Mesenchymal stem cell (in vitro differentiated cells and primary cell): ENCODE results near the gene FSIP2.

Experiments
- DNase-seq: peaks from one replicate; pipeline ENCODE4 v3.0.0-alpha.2; 2013
- H2AFZ ChIP-seq: one replicate; pipeline ENCODE4 v1.6.1; 2013; ENCODE audit warnings: low read depth, mild to moderate bottlenecking, control low read depth, inconsistent platforms, low read length, moderate library complexity
- H2AK5ac ChIP-seq: 2 replicates; pipeline ENCODE4 v1.6.1; 2013; ENCODE audit warnings: low read length, moderate library complexity, mild to moderate bottlenecking, inconsistent platforms; ENCODE audit not compliant: severe bottlenecking
- H2BK120ac ChIP-seq: one replicate; pipeline ENCODE4 v1.6.1; 2013; ENCODE audit warnings: low read depth, mild to moderate bottlenecking, inconsistent platforms, low read length, moderate library complexity
- H2BK12ac ChIP-seq, 2 experiments: one replicate each; pipeline ENCODE4 v1.6.1; 2013; ENCODE audit warnings: inconsistent platforms in 2 of 2, low read length in 2 of 2, mild to moderate bottlenecking in 2 of 2, moderate library complexity in 2 of 2, control low read depth in 1 of 2
- H2BK15ac ChIP-seq: one replicate; pipeline ENCODE4 v1.6.1; 2013; ENCODE audit warnings: mild to moderate bottlenecking, low read depth, inconsistent platforms; ENCODE audit not compliant: poor library complexity, severe bottlenecking
- H2BK5ac ChIP-seq: 2 replicates; pipeline ENCODE4 v1.6.1; 2013; ENCODE audit warnings: low read depth, mild to moderate bottlenecking, low read length, control low read depth, inconsistent platforms; ENCODE audit not compliant: poor library complexity, severe bottlenecking
- H3K14ac ChIP-seq, 2 experiments: one replicate each; pipeline ENCODE4 v1.6.1; 2013; ENCODE audit warnings: inconsistent platforms in 2 of 2, low read length in 2 of 2, control low read depth in 1 of 2, mild to moderate bottlenecking in 1 of 2, moderate library complexity in 1 of 2
- H3K18ac ChIP-seq, 2 experiments: one replicate each; pipeline ENCODE4 v1.6.1; 2013; ENCODE audit warnings: inconsistent platforms in 2 of 2, low read length in 2 of 2, control low read depth in 1 of 2, low read depth in 1 of 2, mild to moderate bottlenecking in 1 of 2
- H3K23ac ChIP-seq, 2 experiments: one replicate each; pipeline ENCODE4 v1.6.1; 2013; ENCODE audit warnings: inconsistent platforms in 2 of 2, low read length in 2 of 2, mild to moderate bottlenecking in 2 of 2, moderate library complexity in 2 of 2, control low read depth in 1 of 2
- H3K27ac ChIP-seq: 2 replicates; pipeline ENCODE4 v1.5.1; 2013; ENCODE audit warnings: mild to moderate bottlenecking, moderate library complexity, low read length, control low read depth, inconsistent platforms; ENCODE audit not compliant: poor library complexity, severe bottlenecking
- H3K27me3 ChIP-seq, 2 experiments: 2 replicates each; pipeline versions ENCODE4 v1.6.1 to v1.7.0; 2013; ENCODE audit warnings: low read length in 2 of 2, mild to moderate bottlenecking in 2 of 2, moderate library complexity in 2 of 2, control low read depth in 1 of 2, inconsistent platforms in 1 of 2; ENCODE audit not compliant: control insufficient read depth in 1 of 2, insufficient read depth in 1 of 2
- H3K36me3 ChIP-seq, 2 experiments: 2 replicates each; pipeline versions ENCODE4 v1.6.1 to v1.7.0; 2013; ENCODE audit warnings: low read length in 2 of 2, control low read depth in 1 of 2, inconsistent platforms in 1 of 2, low read depth in 1 of 2, mild to moderate bottlenecking in 1 of 2; ENCODE audit not compliant: insufficient read depth in 2 of 2, control insufficient read depth in 1 of 2
- H3K4ac ChIP-seq, 2 experiments: one replicate each; pipeline ENCODE4 v1.6.1; 2013; ENCODE audit warnings: inconsistent platforms in 2 of 2, low read length in 2 of 2, mild to moderate bottlenecking in 2 of 2, moderate library complexity in 2 of 2, control low read depth in 1 of 2, low read depth in 1 of 2
- H3K4me1 ChIP-seq: 2 replicates; pipeline ENCODE4 v1.6.1; 2013; ENCODE audit warnings: low read depth, low read length, control low read depth; ENCODE audit not compliant: control insufficient read depth, insufficient read depth
- H3K4me2 ChIP-seq: 2 replicates; pipeline ENCODE4 v1.6.1; 2013; ENCODE audit warnings: low read length, mild to moderate bottlenecking, inconsistent platforms; ENCODE audit not compliant: poor library complexity, severe bottlenecking
- H3K4me3 ChIP-seq, 2 experiments: 2 replicates each; pipeline versions ENCODE4 v1.5.1 to v1.7.0; 2013; ENCODE audit warnings: low read length in 2 of 2, mild to moderate bottlenecking in 2 of 2, control low read depth in 1 of 2, low read depth in 1 of 2; ENCODE audit not compliant: insufficient read depth in 1 of 2
- H3K79me1 ChIP-seq: replicated peaks from 2 replicates; pipeline ENCODE4 v1.6.1; 2013; ENCODE audit warnings: mild to moderate bottlenecking, control low read depth, low read length, inconsistent platforms; ENCODE audit not compliant: poor library complexity, severe bottlenecking
- H3K9ac ChIP-seq: 2 replicates; pipeline ENCODE4 v1.7.0; 2013; ENCODE audit warnings: mild to moderate bottlenecking, low read length, moderate library complexity
- H3K9me3 ChIP-seq: 2 replicates; pipeline ENCODE4 v1.7.0; 2013; ENCODE audit warnings: mild to moderate bottlenecking, low read length; ENCODE audit not compliant: control insufficient read depth
- H4K8ac ChIP-seq: one replicate; pipeline ENCODE4 v1.6.1; 2013; ENCODE audit warnings: inconsistent platforms, mild to moderate bottlenecking, low read length, moderate library complexity
- H4K91ac ChIP-seq: one replicate; pipeline ENCODE4 v1.6.1; 2013; ENCODE audit warnings: mild to moderate bottlenecking, low read length, inconsistent platforms
- WGBS: methylation state at CpG from one replicate; pipeline ENCODE4 v1.1.7; 2013; ENCODE audit warnings: mixed read lengths; 5-methylcytosine and 5-hydroxymethylcytosine counted together

FSIP2 gene

GRCh38 chr2:185771396-185771795, 32.8 kb downstream of the FSIP2 start:
- no peak overlapping the region for H2BK120ac ChIP-seq
- H3K18ac ChIP-seq = no peak overlapping the region
- H3K36me3 ChIP-seq = peaks cover 0 to 14% of the 10 kb centered on the region in 2 experiments
- no peak overlapping the region for H3K4me2 ChIP-seq
- H4K91ac ChIP-seq = no peak overlapping the region
- no peaks in the 10 kb centered on the region for H3K27me3 ChIP-seq
- no peak overlapping the region for H4K8ac ChIP-seq
- H2AK5ac ChIP-seq = no peak overlapping the region
- H3K14ac ChIP-seq = no peak overlapping the region
- H2BK12ac ChIP-seq = no peak overlapping the region
- H3K79me1 ChIP-seq = no peaks in the 10 kb centered on the region
- H3K27ac ChIP-seq = no peak overlapping the region
- no peak overlapping the region for H3K4ac ChIP-seq
- H3K4me1 ChIP-seq = no peaks in the 10 kb centered on the region
- no peak overlapping the region for H2AFZ ChIP-seq
- H3K9me3 ChIP-seq = peaks cover 51% of the 10 kb centered on the region
- no peak overlapping the region for H2BK15ac ChIP-seq
- H3K23ac ChIP-seq = no peak overlapping the region
- H2BK5ac ChIP-seq = no peak overlapping the region
- no peak for DNase-seq
- no peak overlapping the region for H3K4me3 ChIP-seq
- no peak overlapping the region for H3K9ac ChIP-seq

- WGBS = 100% methylated on average over 1 of the region's 2 CpGs
- H3K27ac ChIP-seq = no peak overlapping the region
- no peak overlapping the region for H4K8ac ChIP-seq
- no peak overlapping the region for H4K91ac ChIP-seq
- no peak overlapping the region for H3K18ac ChIP-seq
- H3K4me3 ChIP-seq = no peak overlapping the region
- H2BK12ac ChIP-seq = no peak overlapping the region
- H3K36me3 ChIP-seq = no peaks in the 10 kb centered on the region
- peak; percentile 58 for DNase-seq
- no peak overlapping the region for H3K23ac ChIP-seq
- no peak overlapping the region for H2AK5ac ChIP-seq
- no peak overlapping the region for H2BK15ac ChIP-seq
- H2BK120ac ChIP-seq = no peak overlapping the region
- no peak overlapping the region for H3K4ac ChIP-seq
- H3K14ac ChIP-seq = no peak overlapping the region
- H3K9ac ChIP-seq = no peak overlapping the region
- H3K27me3 ChIP-seq = no peaks in the 10 kb centered on the region
- H3K4me2 ChIP-seq = no peak overlapping the region
- H3K9me3 ChIP-seq = peaks cover 3% of the 10 kb centered on the region
- H2BK5ac ChIP-seq = no peak overlapping the region
- no peak overlapping the region for H2AFZ ChIP-seq
- H3K4me1 ChIP-seq = no peaks in the 10 kb centered on the region
- H3K79me1 ChIP-seq = no peaks in the 10 kb centered on the region
These were observed 42.3 kb downstream of the FSIP2 start for GRCh38 chr2:185780890-185781289.

GRCh38 chr2:185782223-185782769, 43.7 kb downstream of the FSIP2 start:
- Histone ChIP-seq H3K18ac (no peak overlapping the region), H2BK120ac (no peak overlapping the region), H3K4me3 (no peak overlapping the region), H3K27me3 (no peaks in the 10 kb centered on the region), H3K9ac (no peak overlapping the region), H2BK5ac (no peak overlapping the region), H3K36me3 (no peaks in the 10 kb centered on the region), H3K14ac (no peak overlapping the region), H3K9me3 (no peaks in the 10 kb centered on the region), H2BK12ac (no peak overlapping the region), H2BK15ac (no peak overlapping the region), H2AK5ac (no peak overlapping the region), H3K4me1 (no peaks in the 10 kb centered on the region), H4K8ac (no peak overlapping the region), H3K79me1 (no peaks in the 10 kb centered on the region), H4K91ac (no peak overlapping the region), H3K4ac (no peak overlapping the region), H3K23ac (no peak overlapping the region), H3K27ac (no peak overlapping the region), H2AFZ (no peak overlapping the region), H3K4me2 (no peak overlapping the region)
- no peak for DNase-seq
- WGBS = 84% methylated on average over 3 of the region's 4 CpGs

GRCh38 chr2:185785156-185785555, 46.6 kb downstream of the FSIP2 start:
- H3K36me3 ChIP-seq = no peaks in the 10 kb centered on the region
- H2BK120ac ChIP-seq = no peak overlapping the region
- no peak overlapping the region for H2BK15ac ChIP-seq
- no peak overlapping the region for H3K27ac ChIP-seq
- H4K8ac ChIP-seq = no peak overlapping the region
- no peaks in the 10 kb centered on the region for H3K4me1 ChIP-seq
- no peak overlapping the region for H3K4me2 ChIP-seq
- H2BK5ac ChIP-seq = no peak overlapping the region
- H3K18ac ChIP-seq = no peak overlapping the region
- no peak overlapping the region for H3K9ac ChIP-seq
- H2BK12ac ChIP-seq = no peak overlapping the region
- no peaks in the 10 kb centered on the region for H3K79me1 ChIP-seq
- no peak overlapping the region for H3K14ac ChIP-seq
- H3K27me3 ChIP-seq = no peaks in the 10 kb centered on the region
- no peak overlapping the region for H4K91ac ChIP-seq
- H3K4me3 ChIP-seq = no peak overlapping the region
- DNase-seq = no peak
- H2AFZ ChIP-seq = no peak overlapping the region
- no peaks in the 10 kb centered on the region for H3K9me3 ChIP-seq
- no peak overlapping the region for H2AK5ac ChIP-seq
- H3K4ac ChIP-seq = no peak overlapping the region
- H3K23ac ChIP-seq = no peak overlapping the region
